GM21576 (cell line): ENCODE data around the gene EHMT1.
"Not testable (repeated sequence)": the region's sequence is repeated elsewhere in the genome, so short reads cannot be mapped to it uniquely, and the experiment has no call there.

Source experiments
- ATAC-seq: cut with Tn5 transposase; IDR thresholded peaks from one replicate; pipeline ENCODE4 v1.9.1; 2021; ENCODE audit warnings: mild to moderate bottlenecking, moderate library complexity; ENCODE audit not compliant: unreplicated experiment

EHMT1 gene

DNA sequence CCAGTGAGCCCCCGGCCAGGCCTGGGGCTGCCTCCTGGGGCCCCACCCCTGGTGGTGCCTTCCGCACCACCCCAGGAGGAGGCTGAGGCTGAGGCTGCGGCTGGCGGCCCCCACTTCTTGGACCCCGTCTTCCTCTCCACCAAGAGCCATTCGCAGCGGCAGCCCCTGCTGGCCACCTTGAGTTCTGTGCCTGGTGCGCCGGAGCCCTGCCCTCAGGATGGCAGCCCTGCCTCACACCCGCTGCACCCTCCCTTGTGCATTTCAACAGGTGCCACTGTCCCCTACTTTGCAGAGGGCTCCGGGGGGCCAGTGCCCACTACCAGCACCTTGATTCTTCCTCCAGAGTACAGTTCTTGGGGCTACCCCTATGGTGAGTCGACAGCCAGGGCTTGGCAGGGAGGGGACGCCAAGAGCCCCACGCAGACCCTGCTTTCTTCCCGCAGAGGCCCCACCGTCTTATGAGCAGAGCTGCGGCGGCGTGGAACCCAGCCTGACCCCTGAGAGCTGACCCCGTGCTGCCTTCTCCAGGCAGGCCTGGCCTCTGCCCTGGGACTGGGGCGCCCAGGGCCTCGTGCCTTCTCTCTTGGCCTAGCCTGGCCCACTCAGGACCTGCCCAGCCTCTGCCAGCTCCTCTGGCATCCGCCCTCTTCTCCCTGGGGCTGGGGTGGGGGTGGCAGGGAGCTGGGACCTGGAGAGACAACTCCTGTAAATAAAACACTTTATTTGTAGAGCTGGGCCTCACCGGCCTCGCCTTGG, 4.0 kb upstream of the EHMT1 start:
- no peak for ATAC-seq

- no peak for ATAC-seq
Measured at GRCh38 chr9:137615387-137615871, 3.4 kb upstream of the EHMT1 start.

DNA sequence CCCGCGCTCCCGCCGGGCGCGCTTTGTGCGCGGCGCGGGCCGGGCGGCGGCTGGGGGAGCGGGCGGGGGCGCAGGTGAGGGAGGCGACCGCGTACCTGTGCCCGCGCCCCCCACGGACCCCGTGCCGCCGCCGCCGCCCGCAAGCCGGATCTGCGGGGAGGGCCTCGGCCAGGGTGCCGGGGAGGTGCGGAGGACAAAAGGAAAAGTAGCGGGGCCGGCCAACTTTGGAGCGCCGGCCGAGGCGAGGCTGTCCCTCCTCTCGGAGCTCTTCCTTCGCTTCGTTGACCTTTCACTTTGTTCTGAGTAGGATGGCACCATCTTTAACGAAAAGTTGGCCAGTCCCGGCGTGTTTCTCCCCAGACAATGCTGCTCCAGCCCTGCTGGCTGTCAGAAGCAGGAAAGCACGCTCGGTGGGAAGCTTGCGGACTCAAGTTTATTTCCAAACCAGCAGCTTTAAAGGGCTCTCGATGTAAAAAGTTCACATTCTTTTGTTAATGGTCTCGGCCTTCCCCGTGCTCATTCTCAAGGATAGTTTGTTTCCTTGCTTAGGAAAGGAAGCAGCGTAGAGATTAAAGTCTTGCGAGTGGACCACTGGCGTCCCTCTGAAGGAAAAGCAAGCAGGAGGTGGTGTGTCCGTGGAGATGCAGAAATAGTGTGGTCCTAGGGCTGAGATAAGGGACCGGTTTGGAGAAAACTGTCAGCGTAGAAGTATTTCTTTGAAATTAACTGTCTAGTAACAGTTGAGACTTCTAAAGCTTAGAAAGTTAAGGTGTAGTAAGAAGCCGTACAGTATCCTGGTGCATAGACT, 639 bp downstream of the EHMT1 start:
- peak; percentile 29 for ATAC-seq

DNA sequence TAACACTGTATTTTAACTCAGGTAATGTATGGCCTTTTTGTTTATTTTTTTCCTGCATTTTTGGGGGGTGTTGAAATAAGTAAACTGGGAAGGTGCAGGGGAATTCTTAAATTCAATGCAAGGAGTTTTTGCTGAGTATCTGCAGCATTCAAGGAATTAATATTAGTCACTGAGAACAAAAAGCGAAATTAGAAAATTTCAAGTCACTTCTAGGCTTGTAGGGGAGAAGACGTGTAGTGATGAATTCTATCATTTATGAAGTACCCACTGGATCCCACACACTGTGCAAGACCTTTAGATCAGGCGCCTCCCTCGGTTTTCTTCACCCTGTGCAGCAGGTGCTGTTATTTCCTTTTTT, 1.2 kb downstream of the EHMT1 start:
- no peak for ATAC-seq

DNA sequence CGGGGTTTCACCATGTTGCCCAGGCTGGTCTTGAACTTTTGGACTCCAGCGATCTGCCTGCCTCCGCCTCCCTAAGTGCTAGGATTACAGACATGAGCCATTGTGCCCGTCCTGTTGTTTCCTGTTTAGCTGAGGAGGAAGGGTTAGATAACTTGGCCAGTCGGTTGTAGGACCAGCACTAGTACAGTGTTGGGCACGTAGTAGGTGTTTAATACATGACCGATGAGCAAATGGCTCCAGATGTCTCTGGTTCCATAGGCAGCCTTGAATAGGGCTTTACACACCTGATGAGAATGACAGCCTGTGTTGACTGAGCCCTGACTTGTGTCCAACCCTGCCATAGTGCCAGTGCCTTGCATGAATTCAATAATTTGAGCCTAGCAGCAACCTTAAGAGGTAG, 1.8 kb downstream of the EHMT1 start:
- no peak for ATAC-seq

DNA sequence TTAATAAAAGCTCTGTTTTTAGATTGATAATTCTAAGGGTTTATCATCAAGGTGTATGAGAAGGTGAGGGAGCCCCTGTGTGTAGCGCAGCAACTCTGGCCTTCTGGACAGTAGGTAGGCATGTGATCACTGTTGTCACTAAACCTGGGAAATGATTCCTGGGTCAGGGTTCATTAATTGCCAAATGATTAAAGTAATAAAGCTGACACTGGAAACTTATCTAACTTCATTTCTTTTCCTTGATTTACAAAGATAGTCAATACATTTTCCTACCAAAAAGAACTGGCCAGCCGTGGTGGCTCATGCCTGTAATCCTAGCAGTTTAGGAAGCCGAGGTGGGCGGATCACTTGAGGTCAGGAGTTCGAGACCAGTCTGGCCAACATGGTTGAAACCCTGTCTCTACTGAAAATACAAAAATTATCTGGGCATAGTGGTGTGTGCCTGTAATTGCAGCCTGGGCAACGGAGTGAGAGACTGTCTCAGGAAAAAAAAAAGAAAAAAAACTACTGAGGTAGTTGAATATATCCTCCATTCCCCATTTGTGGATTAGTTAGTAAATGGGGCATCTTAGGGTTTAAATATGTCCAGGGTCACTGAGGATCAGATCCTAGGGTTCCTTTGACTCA, 2.4 kb downstream of the EHMT1 start:
- no peak for ATAC-seq

GRCh38 chr9:137622211-137622610, 3.4 kb downstream of the EHMT1 start:
- ATAC-seq = not testable (repeated sequence)

- ATAC-seq = no peak
Measured at GRCh38 chr9:137626464-137626863, 7.7 kb downstream of the EHMT1 start.

DNA sequence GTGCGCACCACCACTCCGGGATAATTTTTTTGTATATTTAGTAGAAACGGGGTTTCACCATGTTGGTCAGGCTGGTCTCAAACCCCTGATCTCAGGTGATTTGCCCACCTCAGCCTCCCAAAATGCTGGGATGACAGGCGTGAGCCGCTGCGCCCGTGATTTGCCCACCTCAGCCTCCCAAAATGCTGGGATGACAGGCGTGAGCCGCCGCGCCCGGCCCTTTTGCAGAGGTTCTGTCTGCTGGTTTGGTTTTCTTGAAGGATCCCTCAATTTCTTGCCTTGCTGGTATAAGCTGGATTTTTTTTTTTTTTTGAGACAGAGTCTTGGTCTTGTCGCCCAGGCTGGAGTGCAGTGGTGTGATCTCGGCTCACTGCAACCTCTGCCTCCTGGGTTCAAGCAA, 8.6 kb downstream of the EHMT1 start:
- not testable (repeated sequence) for ATAC-seq

GRCh38 chr9:137630126-137630525, 11.3 kb downstream of the EHMT1 start:
- ATAC-seq = no peak

DNA sequence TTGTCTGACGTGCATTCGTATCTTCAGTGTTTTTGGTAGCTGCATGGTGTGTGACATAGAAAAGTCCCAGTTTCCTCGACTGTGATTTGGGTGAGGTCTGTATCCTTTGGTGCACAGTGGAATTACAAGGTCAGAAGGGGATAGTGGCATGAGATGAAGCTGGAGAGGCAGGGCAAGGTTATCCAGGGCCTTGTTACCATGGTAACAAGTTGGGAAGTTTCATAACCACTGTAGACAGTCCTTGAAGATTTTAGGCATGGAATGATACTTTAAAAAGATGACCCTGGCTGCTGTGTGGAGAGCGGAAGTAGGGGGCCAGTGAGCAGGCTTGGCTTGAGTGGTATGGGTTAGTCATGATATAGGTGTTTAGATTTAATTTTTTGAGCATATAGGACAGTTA, 11.9 kb downstream of the EHMT1 start:
- ATAC-seq = no peak

DNA sequence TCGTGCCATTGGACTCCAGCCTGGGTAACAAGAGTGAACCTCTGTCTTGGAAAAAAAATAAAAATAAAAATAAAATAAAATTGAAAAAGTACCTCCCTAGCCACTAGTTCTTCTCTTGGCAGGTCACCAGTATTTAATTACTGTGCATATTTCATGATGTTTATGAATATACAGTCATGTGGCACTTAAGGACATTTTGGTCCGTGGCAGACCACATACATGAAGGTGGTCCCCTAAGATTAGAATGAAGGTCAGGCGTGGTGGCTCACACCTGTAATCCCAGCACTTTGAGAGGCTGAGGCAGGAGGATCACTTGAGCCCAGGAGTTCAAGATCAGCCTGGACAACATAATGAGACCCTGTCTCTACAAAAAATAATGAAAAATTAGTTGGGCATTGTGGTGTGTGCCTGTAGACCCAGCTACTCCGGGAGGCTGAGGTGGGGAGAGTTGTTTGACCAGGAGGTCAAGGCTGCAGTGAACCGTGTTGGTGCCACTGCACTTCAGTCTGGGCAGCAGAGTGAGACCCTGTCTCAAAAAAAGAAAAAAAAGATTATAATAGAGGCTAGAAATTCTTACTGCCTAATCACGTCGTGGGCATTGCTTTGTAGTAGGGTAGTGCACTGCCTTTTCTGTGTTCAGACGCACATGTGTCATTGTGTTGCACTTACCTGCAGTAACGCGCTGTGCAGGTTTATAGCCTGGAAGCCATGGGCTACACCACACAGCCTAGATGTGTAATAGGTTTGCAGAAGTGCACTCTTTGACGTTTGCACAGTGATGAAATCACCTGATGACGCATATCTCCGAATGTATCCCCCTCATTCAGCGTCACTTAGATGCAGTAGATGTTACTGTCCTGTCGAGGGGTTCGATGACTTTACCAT, 12.8 kb downstream of the EHMT1 start:
- ATAC-seq = no peak

GRCh38 chr9:137632230-137633161, 13.7 kb downstream of the EHMT1 start:
- no peak for ATAC-seq

GRCh38 chr9:137634016-137634415, 15.2 kb downstream of the EHMT1 start:
- no peak for ATAC-seq

DNA sequence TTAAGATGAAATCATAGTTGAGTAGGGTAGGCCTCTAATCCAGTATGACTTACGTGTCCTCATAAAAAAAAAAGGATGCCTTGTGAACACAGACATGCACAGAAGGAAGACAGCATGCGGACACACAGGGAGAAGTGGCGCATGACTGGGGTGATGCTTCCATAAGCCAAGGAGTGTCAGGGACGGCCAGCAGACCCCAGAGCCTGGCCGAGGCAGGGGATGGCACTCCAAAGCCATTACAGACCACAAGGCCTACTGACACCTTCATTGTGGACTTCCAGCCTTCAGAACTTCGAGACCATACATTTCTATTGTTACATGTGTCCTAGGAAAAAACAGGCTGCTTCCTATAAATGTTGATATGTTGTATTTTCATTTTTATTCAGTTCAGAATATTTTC, 19.9 kb downstream of the EHMT1 start:
- no peak for ATAC-seq

DNA sequence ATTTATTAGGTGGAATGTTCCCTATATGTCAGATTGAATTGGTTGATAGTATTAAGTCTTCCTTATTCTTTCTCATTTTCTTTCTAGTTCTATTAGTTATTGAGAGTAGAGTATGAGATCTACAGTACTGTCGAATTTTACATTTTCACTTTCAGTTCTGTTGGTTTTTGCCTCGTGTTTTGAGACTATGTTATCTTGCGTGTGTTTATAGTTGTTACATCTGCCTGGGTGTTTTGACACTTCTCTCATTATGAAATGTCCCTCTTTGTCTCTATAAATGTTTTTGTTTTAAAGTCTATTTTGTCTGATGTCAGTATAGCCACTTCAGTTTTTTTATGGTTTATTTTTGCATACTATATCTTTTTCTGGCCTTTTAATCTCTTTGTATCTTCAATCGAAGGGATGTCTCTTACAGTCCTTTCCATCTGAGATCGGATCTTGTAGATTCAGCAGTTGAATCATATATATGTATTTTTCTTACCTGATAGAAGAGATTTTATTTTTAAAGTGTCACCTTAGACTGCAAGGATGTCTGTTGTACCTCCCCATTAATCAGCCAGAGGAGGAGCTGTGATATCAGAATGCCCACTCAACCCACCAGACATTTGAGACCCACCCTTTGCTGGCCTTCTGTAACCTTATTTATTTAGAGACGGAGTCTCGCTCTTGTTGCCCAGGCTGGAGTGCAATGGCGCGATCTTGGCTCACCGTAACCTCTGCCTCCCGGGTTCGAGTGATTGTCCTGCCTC, 20.7 kb downstream of the EHMT1 start:
- ATAC-seq = no peak

- no peak for ATAC-seq
Measured at GRCh38 chr9:137640862-137641261, 22.1 kb downstream of the EHMT1 start.

DNA sequence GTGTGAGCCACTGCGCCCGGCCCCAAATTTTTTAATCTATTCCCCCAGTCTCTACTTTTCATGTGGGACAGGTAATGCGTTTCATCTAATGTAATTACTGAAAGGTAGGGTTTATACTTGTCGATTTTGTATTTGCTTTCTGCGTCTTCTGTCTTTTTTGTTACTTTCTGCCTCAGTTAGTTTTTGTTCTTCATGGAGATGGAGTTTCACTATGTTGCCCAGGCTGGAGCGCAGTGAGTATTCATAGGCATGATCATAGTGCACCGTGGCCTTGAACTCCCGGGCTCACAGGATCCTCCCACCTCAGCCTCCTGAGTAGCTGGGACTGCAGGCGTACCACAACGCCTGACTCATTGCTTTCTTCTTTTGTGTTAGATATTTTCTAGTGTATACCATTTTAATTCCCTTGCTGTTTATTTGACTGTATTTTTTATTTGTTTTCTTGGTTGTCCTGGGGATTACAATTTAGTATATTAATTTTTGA, 23.4 kb downstream of the EHMT1 start:
- no peak for ATAC-seq

DNA sequence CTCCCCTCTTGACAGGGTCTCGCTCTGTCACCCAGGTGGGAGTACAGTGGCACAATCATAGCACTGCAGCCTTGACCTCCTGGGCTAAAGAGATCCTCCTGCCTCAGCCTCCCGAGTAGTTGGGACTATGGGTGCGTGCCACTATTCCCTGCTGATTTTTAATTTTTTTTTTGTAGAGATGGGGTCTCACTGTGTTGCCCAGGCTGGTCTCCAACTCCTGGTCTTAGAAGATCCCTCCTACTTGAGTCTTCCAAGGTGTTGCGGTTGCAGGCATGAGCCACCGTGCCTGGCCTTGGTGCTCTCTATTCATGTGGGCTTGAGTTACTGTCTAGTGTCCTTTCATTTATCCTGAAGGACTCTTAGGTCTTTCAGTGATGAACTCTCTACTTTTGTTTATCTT, 24.1 kb downstream of the EHMT1 start:
- ATAC-seq = no peak
